Adipose tissue (tissue), 3 donors: ENCODE data around the gene DVL1. TPM values are rescaled to one million over a fixed set of nuclear protein-coding genes. Genes with fewer than 3 reads are reported as not detected.
"Not testable (repeated sequence)": the region's sequence is repeated elsewhere in the genome, so short reads cannot be mapped to it uniquely, and the experiment has no call there.

Experiments
- H3K27ac ChIP-seq: one replicate; pipeline ENCODE4 v1.5.1; 2013; ENCODE audit warnings: low read depth, low read length
- whole genome bisulfite sequencing, 3 donors: extraction: QIAGEN DNeasy Blood & Tissue Kit; methylation state at CpG; one replicate each; pipeline ENCODE4 v1.1.7; 2013; 5-methylcytosine and 5-hydroxymethylcytosine counted together
- polyA plus RNA-seq, 3 donors: library from polyadenylated mRNA; stranded (reverse); fragments of 200-250 nt; gene quantifications; one replicate each; pipeline ENCODE4 v1.2.3, GENCODE V29; 2013
- donor health status: healthy with polysubstance abuse.
- donor health status: Bipolar disorder and iron deficiency.
- donor health status: healthy.

The DVL1 gene
- polyA plus RNA-seq, 3 donors, result 42.5 to 54.5 (median 48.9) TPM

GRCh38 chr1:1374929-1375662, 25.9 kb upstream of the DVL1 start, which contains the start of gene AURKAIP1:
AURKAIP1 (minus strand) TSS chr1:1375207; CDS start chr1:1374756, 451 bp downstream.
- peak within 1 kb of the TSS; percentile 80 for H3K27ac ChIP-seq
- WGBS, 3 donors, result 0% methylated on average over 68 to 85 of the region's 85 CpGs

GRCh38 chr1:1374589-1374928, 25.3 kb upstream of the DVL1 start:
- peak overlapping the region; percentile 80 for H3K27ac ChIP-seq
- WGBS, 3 donors, result 0 to 3% (median 0%) methylated on average over 17 to 24 of the region's 24 CpGs

DNA sequence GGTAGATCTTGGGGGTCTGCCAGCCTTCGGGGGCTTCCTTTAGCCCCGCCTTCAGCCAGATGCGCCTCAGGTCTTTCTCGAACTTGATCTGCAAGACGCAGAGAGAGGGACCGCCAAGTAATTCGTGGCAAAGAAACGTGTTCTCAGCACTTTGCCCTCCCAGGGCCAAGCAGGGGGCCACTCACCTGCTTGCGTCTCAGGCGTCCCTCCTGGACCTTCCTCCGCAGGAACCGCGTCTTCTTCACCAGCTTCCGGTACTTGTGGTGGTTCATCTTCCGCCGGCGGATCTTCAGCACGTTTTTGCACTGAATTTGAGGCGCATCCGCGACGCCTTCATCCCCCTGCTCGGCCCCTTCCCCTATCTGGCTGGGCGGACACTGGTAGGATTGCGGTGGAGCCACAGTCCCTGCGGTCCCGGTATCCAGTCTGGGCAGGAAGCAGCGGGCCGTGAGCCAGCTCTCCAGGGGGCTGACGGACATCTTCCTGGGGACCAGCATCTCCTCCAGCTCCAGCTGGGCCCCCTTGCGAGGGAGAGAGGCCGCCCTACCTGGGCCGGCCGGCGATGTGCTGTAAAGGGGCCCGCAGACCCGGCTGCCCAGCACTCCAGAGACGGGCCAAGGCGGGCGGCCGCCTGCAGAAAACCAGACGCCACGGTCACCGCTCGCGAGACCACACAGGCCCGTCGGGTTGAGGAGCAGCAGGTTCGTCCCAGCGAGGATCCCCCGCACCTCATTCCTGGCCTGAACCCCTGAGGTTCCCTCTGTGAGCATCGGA, 24.8 kb upstream of the DVL1 start:
- H3K27ac ChIP-seq, result no peak overlapping the region
- 47 to 51% (median 50%) methylated on average over 42 to 52 of the region's 52 CpGs for WGBS, 3 donors

DNA sequence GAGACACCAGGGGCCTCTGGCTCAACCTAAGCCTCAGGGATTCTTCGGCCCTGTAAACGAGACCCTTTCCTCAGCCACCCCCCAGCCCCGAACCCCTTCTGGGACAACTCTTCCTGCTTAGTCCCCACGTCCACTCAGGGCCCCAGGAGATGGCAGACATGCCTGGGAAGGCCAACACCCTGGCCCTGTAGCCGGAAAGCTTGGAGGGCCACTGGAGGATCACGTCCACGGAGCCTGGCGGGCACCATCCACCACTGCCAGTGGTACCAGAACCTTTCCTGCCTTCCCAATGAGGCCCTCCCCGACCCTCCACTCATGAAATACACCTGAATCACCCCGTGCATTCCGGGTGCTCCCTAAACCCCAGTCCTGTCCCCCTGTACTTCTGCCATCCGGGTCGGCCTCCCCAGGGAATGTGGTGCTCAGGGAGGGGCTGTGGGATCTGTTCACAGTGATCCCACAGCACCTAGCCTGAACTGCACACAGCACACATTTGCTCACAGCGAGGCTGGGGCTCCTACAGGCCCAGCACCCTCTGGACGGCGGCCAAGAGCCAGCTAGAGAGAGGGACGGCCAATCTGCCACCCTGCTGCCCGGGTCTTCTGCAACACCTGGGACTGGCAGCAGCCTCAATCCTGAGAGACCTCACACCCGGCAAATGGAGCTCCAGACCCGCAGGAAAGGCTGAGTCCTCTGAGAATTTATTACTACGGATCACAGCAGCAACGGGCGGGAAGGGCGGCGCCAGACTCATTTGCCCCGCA, 24.0 kb upstream of the DVL1 start:
- no peak overlapping the region for H3K27ac ChIP-seq
- 78 to 87% (median 86%) methylated on average over 26 of the region's 26 CpGs for WGBS, 3 donors

- H3K27ac ChIP-seq, result no peak overlapping the region
- WGBS, 3 donors, result 24 to 30% (median 26%) methylated on average over 26 of the region's 26 CpGs
Observed at GRCh38 chr1:1371746-1372711, 22.8 kb upstream of the DVL1 start.

- no peak overlapping the region for H3K27ac ChIP-seq
Observed at GRCh38 chr1:1371364-1371745, 22.1 kb upstream of the DVL1 start.

DNA sequence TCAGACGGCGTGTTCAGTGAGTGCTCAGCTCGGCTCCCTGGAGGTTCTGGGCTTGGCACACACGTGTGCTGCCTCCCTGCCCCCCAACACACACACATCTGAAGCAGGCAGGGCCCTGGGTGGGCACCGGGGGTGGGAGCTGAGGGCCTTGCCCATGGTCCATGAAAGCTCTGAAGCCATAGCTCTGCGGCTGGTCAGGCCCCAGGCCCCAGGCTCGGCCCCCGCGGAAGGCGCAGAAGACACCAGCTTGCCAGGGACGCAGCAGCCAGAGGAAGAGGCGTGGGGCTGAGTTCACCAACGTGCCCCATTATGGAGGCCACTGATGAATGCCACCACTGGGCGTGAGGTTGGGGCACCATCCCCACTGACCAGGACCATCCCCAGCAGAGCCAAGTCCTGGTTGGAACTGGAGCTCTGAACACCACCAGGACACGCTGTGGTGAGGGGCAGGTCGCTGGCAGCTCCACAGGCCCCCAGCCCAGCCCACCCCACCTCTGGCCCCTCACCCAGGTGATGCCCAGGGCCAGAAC, 21.6 kb upstream of the DVL1 start:
- 75 to 84% (median 80%) methylated on average over 15 to 16 of the region's 16 CpGs for WGBS, 3 donors
- no peak overlapping the region for H3K27ac ChIP-seq

More at GRCh38 chr1:1371364-1371745, 22.1 kb upstream of the DVL1 start:
- 34 to 59% (median 41%) methylated on average over 12 of the region's 12 CpGs for WGBS, 3 donors

GRCh38 chr1:1370094-1370493, 20.9 kb upstream of the DVL1 start:
- WGBS, 3 donors, result 90 to 95% (median 93%) methylated on average over 14 of the region's 14 CpGs
- H3K27ac ChIP-seq, result not testable (repeated sequence)

DNA sequence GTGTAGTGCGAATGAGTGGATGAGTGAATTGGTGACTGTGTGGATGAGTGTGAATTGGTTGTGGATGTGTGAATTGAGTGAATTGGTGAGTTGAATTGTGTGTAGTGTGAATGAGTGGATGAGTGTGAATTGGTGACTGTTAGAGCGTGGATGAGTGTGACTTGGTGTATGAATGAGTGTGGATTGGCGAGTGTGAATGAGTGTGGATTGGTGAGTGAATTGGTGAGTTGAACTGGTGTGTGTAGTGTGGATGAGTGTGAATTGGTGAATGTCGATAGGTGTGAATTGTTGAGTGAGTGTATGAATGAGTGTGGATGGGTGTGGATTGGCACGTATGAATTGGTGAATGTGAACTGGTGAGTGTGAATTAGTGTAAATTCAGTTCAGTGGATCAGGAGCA, 18.1 kb upstream of the DVL1 start:
- no peak overlapping the region for H3K27ac ChIP-seq
- 95 to 98% (median 98%) methylated on average over 5 of the region's 5 CpGs for WGBS, 3 donors

DNA sequence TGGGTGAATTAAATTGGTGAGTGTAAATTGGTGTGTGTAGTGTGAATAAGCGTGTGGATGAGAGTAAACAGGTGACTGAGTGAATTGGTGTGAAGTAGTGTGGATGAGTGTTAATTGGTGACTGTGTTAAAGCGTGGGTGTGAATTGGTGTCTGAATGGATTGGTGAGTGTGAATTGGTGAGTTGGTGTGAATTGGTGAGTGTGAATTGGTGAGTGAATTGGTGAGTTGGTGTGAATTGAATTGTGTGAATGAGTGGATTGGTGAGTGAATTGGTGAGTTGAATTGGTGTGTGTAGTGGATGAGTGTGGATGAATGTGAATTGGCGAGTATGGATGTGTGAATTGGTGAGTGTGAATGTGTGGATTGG, 17.5 kb upstream of the DVL1 start:
- H3K27ac ChIP-seq, result no peak overlapping the region
- WGBS, 3 donors, result 94 to 98% (median 97%) methylated on average over 3 of the region's 3 CpGs

DNA sequence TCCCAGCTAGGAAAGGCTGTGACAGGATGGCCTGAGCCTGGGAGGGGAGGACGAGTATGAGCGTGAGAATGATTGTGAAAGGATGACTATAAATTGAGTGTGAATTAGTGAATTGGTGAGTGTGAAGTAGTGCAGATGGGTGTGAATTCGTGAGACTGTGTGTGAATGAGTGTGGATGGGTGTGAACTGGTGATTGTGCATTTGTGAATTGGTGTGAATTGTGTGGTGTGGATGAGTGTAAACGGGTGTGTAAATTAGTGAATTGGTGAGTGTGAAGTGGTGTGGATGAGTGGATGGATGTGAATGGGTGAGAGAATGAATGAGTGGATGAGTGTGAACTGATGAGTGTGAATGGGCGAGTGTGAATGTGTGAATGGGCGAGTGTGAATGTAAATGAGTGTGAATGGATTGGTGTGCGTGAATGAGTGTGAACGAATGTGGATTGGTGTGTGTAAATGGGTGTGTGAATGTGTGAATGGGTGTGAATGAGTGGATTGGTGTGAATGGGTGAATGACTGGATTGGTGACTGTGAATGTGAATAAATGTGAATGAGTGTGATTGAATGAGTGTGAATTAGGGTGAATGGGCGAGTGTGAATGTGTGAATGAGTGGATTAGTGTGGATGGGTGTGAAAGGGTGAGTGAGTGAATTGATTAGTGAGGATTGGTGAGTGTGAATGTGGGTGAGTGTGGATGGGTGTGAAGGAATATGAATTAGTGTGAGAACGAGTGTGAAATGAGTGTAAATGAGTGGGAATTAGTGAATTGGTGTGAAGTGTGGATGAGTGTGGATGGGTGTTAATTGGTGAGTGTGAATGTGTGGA, 16.9 kb upstream of the DVL1 start:
- WGBS, 3 donors, result 77 to 87% (median 84%) methylated on average over 10 of the region's 10 CpGs

GRCh38 chr1:1364266-1364665, 15.0 kb upstream of the DVL1 start:
- no peak overlapping the region for H3K27ac ChIP-seq
- WGBS, 3 donors, result 63 to 84% (median 82%) methylated on average over 14 of the region's 14 CpGs

More for the DNA sequence above, 16.9 kb upstream of the DVL1 start:
- H3K27ac ChIP-seq, result no peak overlapping the region

DNA sequence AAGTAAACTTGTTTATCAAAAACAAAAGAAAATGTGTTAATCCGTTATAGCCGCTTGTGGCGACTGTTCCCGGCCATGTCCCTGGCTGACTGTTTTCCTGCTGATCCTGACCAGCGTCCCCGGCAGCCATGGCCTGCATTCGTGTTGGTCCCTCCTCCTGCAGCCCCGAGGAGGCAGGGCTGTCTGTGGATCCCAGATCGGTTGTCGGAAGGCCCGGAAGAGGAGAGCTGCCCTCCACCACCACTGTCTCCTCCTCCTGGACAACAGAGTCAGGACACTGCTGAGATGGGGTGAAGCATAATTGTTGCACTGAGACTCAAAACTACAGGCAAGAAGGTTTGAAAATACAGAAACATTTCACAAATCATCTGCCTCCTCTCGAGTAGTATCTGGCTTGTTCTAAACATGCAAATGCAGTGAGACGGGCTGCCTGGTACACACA, 12.8 kb upstream of the DVL1 start:
- 20 to 35% (median 21%) methylated on average over 13 of the region's 13 CpGs for WGBS, 3 donors
- no peak overlapping the region for H3K27ac ChIP-seq

DNA sequence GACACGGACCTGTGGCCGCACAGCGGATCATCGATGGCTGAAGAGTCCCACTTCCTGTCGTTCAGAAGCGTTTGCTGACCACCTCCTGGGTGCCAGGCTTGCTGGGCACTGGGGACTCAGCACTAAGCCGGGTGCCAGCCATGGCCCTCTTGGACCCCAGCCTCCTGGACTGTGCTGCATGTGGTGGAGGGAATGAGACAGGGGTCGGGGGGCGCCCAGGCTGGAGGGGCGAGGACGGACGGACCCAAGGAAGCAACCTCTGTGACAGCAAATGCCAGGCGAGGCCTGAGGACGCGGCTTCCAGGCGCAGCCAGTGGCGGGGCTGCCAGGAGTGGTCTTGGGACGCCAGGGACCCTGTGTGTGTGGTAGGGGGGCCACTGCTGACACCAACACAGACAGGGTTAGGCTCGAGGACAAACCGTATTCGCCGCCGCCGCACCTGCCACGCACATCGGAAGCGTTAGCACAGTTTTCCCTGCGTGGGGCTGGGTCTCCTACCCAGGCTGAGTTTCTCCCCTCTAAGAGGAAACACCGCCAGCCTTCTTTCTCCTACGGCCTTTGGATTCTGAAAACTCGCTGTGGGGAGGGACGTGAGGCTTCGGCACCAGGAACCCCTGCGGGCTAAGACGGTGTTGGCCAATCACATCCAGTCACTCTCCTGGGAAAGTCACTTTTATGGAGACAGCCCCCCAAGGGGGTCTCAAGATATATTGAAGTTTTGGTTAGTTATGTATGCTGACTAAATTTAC, 12.2 kb upstream of the DVL1 start:
- WGBS, 3 donors, result 64 to 78% (median 68%) methylated on average over 34 to 35 of the region's 35 CpGs
- H3K27ac ChIP-seq, result peak overlapping the region; percentile 26

DNA sequence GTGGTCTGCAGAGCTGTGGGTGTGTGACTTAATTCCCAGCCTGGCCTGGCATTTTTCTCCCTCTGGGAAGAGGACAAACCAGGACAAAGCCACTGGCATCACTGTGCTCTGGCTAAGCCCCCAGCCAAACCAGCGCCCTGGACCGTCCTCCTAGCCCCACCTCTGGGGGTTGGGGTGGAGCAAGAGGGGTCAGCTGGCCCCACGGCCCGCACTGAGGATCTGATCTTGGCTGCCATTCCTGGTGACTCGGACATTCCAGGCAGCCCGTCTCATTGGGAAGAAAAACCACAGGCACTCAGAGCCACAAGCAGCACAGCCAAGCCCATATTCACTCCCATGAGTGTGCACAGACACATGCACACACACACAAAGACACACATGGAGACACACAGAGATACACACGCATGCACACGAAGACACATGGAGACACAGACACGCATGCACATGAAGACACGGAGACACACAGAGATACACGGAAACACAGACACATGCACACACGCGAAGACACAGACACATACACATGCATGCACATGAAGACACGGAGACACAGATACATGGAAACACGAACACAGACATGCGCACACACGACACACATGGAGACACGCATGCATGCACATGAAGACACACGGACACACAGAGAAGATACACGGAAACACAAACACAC, 11.4 kb upstream of the DVL1 start:
- H3K27ac ChIP-seq, result no peak overlapping the region
- WGBS, 3 donors, result 58 to 76% (median 65%) methylated on average over 20 of the region's 20 CpGs
